H1 (cell line): Measurements from ENCODE around the gene PRICKLE2. TPM values are rescaled to one million over a fixed set of nuclear protein-coding genes. Genes with fewer than 3 reads are reported as not detected.

ENCODE experiments used
- CTCF ChIA-PET: fragments of 300-600 bp; sonication (Branson Sonifier 250); formaldehyde crosslinking; loops from one replicate; lab custom pipeline; 2021; ENCODE audit not compliant: partially characterized antibody; lab: Charles Lee
- POLR2A ChIA-PET: fragments of 300-600 bp; sonication (Branson Sonifier 250); formaldehyde crosslinking; loops from one replicate; lab custom pipeline; 2021; ENCODE audit warnings: inconsistent platforms; ENCODE audit not compliant: partially characterized antibody; lab: Charles Lee
- DNase-seq, 2 experiments: peaks; one replicate each; pipeline versions ENCODE4 v3.0.0 to v3.0.0-alpha.2; 2010 to 2022; ENCODE audit warnings: low spot score in 2 of 2, low read depth in 1 of 2, mixed read lengths in 1 of 2
- FAIRE-seq: peaks from 2 replicates; lab custom pipeline; 2011; peaks lifted over from hg19 to GRCh38; lab: Jason Lieb, UNC
- H2AFZ ChIP-seq: 2 replicates; pipeline ENCODE4 v1.8.1; 2012; ENCODE audit warnings: low read length, inconsistent platforms
- H2AK5ac ChIP-seq: 2 replicates; pipeline ENCODE4 v1.6.1; 2013; ENCODE audit warnings: low read depth, low read length
- H2BK120ac ChIP-seq: replicated peaks from 2 replicates; pipeline ENCODE3; 2013; ENCODE audit warnings: low read depth, low read length, inconsistent platforms
- H2BK12ac ChIP-seq: 2 replicates; pipeline ENCODE4 v1.6.1; 2013; ENCODE audit warnings: low read depth, low read length
- H2BK15ac ChIP-seq: 2 replicates; pipeline ENCODE4 v1.6.1; 2013; ENCODE audit warnings: low read length
- H2BK20ac ChIP-seq: 2 replicates; pipeline ENCODE4 v1.6.1; 2013; ENCODE audit warnings: low read length
- H2BK5ac ChIP-seq: 2 replicates; pipeline ENCODE4 v1.6.1; 2013; ENCODE audit warnings: low read depth, low read length
- H3K14ac ChIP-seq: 2 replicates; pipeline ENCODE4 v1.6.1; 2013; ENCODE audit warnings: inconsistent platforms; ENCODE audit not compliant: insufficient read length
- H3K18ac ChIP-seq: 2 replicates; pipeline ENCODE4 v1.6.1; 2013; ENCODE audit warnings: low read length; ENCODE audit errors: extremely low read depth
- H3K23ac ChIP-seq: 2 replicates; pipeline ENCODE4 v1.6.1; 2013; ENCODE audit warnings: inconsistent platforms; ENCODE audit not compliant: insufficient read length
- H3K23me2 ChIP-seq: 2 replicates; pipeline ENCODE4 v1.6.1; 2013; ENCODE audit warnings: low read depth, low read length
- H3K27ac ChIP-seq: 2 replicates; pipeline ENCODE4 v1.6.1; 2011; ENCODE audit warnings: low read depth, low read length, inconsistent platforms
- H3K27me3 ChIP-seq, 4 experiments: replicated peaks in 1 of 4; 1 replicate in 1 of 4; 2 replicates in 3 of 4; pipeline versions ENCODE4 v1.6.1 to v1.8.1; 2011 to 2013; ENCODE audit warnings: low read length in 3 of 4, mild to moderate bottlenecking in 3 of 4, inconsistent platforms in 2 of 4, mixed read lengths in 2 of 4, moderate library complexity in 1 of 4; ENCODE audit not compliant: control insufficient read depth in 3 of 4, insufficient read depth in 3 of 4; ENCODE audit errors: extremely low read depth in 1 of 4
- H3K36me3 ChIP-seq, 4 experiments: 2 replicates each; pipeline versions ENCODE4 v1.6.1 to v1.8.1; 2011 to 2013; ENCODE audit warnings: mild to moderate bottlenecking in 4 of 4, low read length in 3 of 4, moderate library complexity in 2 of 4, control low read depth in 1 of 4, inconsistent platforms in 1 of 4; ENCODE audit not compliant: insufficient read depth in 4 of 4, control insufficient read depth in 2 of 4
- H3K4ac ChIP-seq: replicated peaks from 2 replicates; pipeline ENCODE3; 2013; ENCODE audit warnings: low read length, low read depth, mixed read lengths, inconsistent platforms; ENCODE audit not compliant: insufficient read length
- H3K4me1 ChIP-seq, 4 experiments: replicated peaks in 1 of 4; 1 replicate in 1 of 4; 2 replicates in 3 of 4; pipeline versions ENCODE4 v1.6.1 to v1.8.1; 2011 to 2013; ENCODE audit warnings: low read length in 3 of 4, inconsistent platforms in 2 of 4, mixed read lengths in 1 of 4; ENCODE audit not compliant: insufficient read depth in 4 of 4, control insufficient read depth in 3 of 4
- H3K4me2 ChIP-seq, 2 experiments: 2 replicates each; pipeline versions ENCODE4 v1.6.1 to v1.8.1; 2011 to 2013; ENCODE audit warnings: low read depth in 2 of 2, low read length in 2 of 2, control low read depth in 1 of 2, inconsistent platforms in 1 of 2, mild to moderate bottlenecking in 1 of 2; ENCODE audit not compliant: insufficient read depth in 1 of 2
- H3K4me3 ChIP-seq, 4 experiments: fragments of 200-600, 300-600 bp in 1 of 4; sonication (generic), shearing (Covaris generic), sonication (Bioruptor Twin) in 1 of 4; 2 replicates each; pipeline versions ENCODE4 v1.5.1 to v1.8.1; 2011 to 2016; ENCODE audit warnings: low read length in 4 of 4, low read depth in 3 of 4, control low read depth in 2 of 4, inconsistent platforms in 2 of 4, mild to moderate bottlenecking in 2 of 4, mixed read lengths in 1 of 4, moderate library complexity in 1 of 4; ENCODE audit not compliant: insufficient read depth in 2 of 4; ENCODE audit errors: extremely low read depth in 1 of 4
- H3K56ac ChIP-seq: replicated peaks from 2 replicates; pipeline ENCODE3; 2013; ENCODE audit warnings: low read depth, mild to moderate bottlenecking, mixed read lengths, low read length, inconsistent platforms; ENCODE audit not compliant: insufficient read length
- H3K79me1 ChIP-seq: 2 replicates; pipeline ENCODE4 v1.6.1; 2013; ENCODE audit warnings: low read depth, low read length, control low read depth
- H3K79me2 ChIP-seq, 2 experiments: 2 replicates each; pipeline versions ENCODE4 v1.6.1 to v1.8.1; 2012 to 2013; ENCODE audit warnings: low read length in 2 of 2, mild to moderate bottlenecking in 2 of 2, inconsistent platforms in 1 of 2; ENCODE audit not compliant: insufficient read depth in 2 of 2, control insufficient read depth in 1 of 2
- H3K9ac ChIP-seq, 4 experiments: replicated peaks in 1 of 4; 1 replicate in 1 of 4; 2 replicates in 3 of 4; pipeline versions ENCODE4 v1.6.1 to v1.8.1; 2011 to 2013; ENCODE audit warnings: low read depth in 3 of 4, low read length in 3 of 4, control low read depth in 2 of 4, mild to moderate bottlenecking in 2 of 4, moderate library complexity in 2 of 4, inconsistent platforms in 1 of 4; ENCODE audit errors: extremely low read depth in 1 of 4
- H3K9me3 ChIP-seq, 2 experiments: 2 replicates each; pipeline versions ENCODE4 v1.6.1 to v1.8.1; 2012 to 2013; ENCODE audit warnings: mild to moderate bottlenecking in 2 of 2, moderate library complexity in 2 of 2, control low read depth in 1 of 2, inconsistent platforms in 1 of 2, low read depth in 1 of 2, low read length in 1 of 2, mixed read lengths in 1 of 2; ENCODE audit not compliant: insufficient read depth in 2 of 2
- H4K20me1 ChIP-seq, 2 experiments: replicated peaks in 1 of 2; 2 replicates each; pipeline versions ENCODE3 to v1.8.1; 2011 to 2013; ENCODE audit warnings: inconsistent platforms in 2 of 2, low read length in 2 of 2, mild to moderate bottlenecking in 1 of 2; ENCODE audit not compliant: insufficient read depth in 2 of 2, control insufficient read depth in 1 of 2
- H4K5ac ChIP-seq: 2 replicates; pipeline ENCODE4 v1.6.1; 2013; ENCODE audit warnings: low read length, low read depth, mixed read lengths, inconsistent platforms; ENCODE audit not compliant: insufficient read length
- H4K8ac ChIP-seq: 2 replicates; pipeline ENCODE4 v1.8.0; 2013; ENCODE audit warnings: mild to moderate bottlenecking, moderate library complexity, low read length, inconsistent platforms; ENCODE audit not compliant: insufficient read depth; ENCODE audit errors: extremely low read depth
- H4K91ac ChIP-seq: replicated peaks from 2 replicates; pipeline ENCODE3; 2013; ENCODE audit warnings: low read length, mixed read lengths, inconsistent platforms; ENCODE audit not compliant: insufficient read length
- RAD21 ChIP-seq, 2 experiments: IDR thresholded peaks in 1 of 2; conservative IDR thresholded peaks in 1 of 2; 2 replicates each; pipeline ENCODE4 v1.6.1; 2011; ENCODE audit warnings: low read depth in 2 of 2, low read length in 2 of 2, improper control_type of control experiment in 1 of 2, inconsistent platforms in 1 of 2, mild to moderate bottlenecking in 1 of 2, moderate library complexity in 1 of 2
- SUZ12 ChIP-seq: fragments of 200-600 bp; sonication (generic); IDR thresholded peaks from 2 replicates; pipeline ENCODE4 v1.6.1; 2012; ENCODE audit warnings: mild to moderate bottlenecking, inconsistent platforms, low read length, moderate library complexity, mixed read lengths
- WGBS, 2 experiments: shearing (Covaris generic) in 1 of 2; methylation state at CpG; one replicate each; pipeline versions ENCODE4 v1.1.6 to v1.1.7; 2013 to 2015; ENCODE audit warnings: low lambda C conversion rate in 2 of 2, mixed read lengths in 2 of 2, inconsistent platforms in 1 of 2, low coverage in 1 of 2, missing lambda C conversion rate in 1 of 2; ENCODE audit not compliant: insufficient replicate concordance in 2 of 2, insufficient coverage in 1 of 2, insufficient read length in 1 of 2; ENCODE audit errors: extremely low coverage in 1 of 2, missing lambda C conversion rate in 1 of 2; 5-methylcytosine and 5-hydroxymethylcytosine counted together
- polyA plus RNA-seq, 7 experiments: library from polyadenylated mRNA; depleted of rRNA in 3 of 7; stranded (reverse) in 5 of 7; unstranded in 2 of 7; fragments of >200 nt in 5 of 7; fragments of 200-250 nt in 2 of 7; gene quantifications; 1 replicate in 5 of 7; 2 replicates in 1 of 7; 4 replicates in 1 of 7; pipeline versions ENCODE4 v1.2.1 to v1.2.3, GENCODE V29; 2011 to 2013; ENCODE audit warnings: missing spikeins in 2 of 7, mixed read lengths in 2 of 7
- total RNA-seq: library from RNA; stranded (reverse); fragmentation: NEBNext Ultra II Directional; extraction: Animal tissue kit (Norgen Biotek cat#: 25700); gene quantifications from 2 replicates; pipeline ENCODE4 v1.2.1, GENCODE V29; 2021

The PRICKLE2 gene
- total and polyA plus RNA-seq, 2 of the 8 experiments (the other 6 are each of a cell fraction or from before 2014, with no cell fraction given) = 2.9 to 8.0 TPM

- CTCF ChIA-PET = interaction anchor here (0.7 to 3.5 kb wide), 7 partner anchors 9 to 305 kb away, joined by 3 to 8 read pairs (median 3); no protein-coding TSS in a partner anchor
- H3K18ac ChIP-seq = no peak overlapping the region
- POLR2A ChIA-PET = no interaction called here
Measured at GRCh38 chr3:64179249-64179648, 46.0 kb downstream of the PRICKLE2 start.

More at GRCh38 chr3:64179249-64179648, 46.0 kb downstream of the PRICKLE2 start:
- no peak overlapping the region for H2BK12ac ChIP-seq
- no peak overlapping the region for H4K91ac ChIP-seq
- no peak overlapping the region for H3K9ac ChIP-seq
- no peaks in the 10 kb centered on the region for H3K79me2 ChIP-seq
- H3K27me3 ChIP-seq = no peaks in the 10 kb centered on the region
- TF ChIP-seq SUZ12 (no peak), RAD21 (IDR thresholded peaks at IDR 0.05 in 1 of 2, conservative IDR thresholded peaks at IDR 0.05 in 1 of 2; ENCODE audit: low read depth in 2 of 2, low read length in 2 of 2) (peak; percentile 20 to 32; a peak in 3 of 4 replicates)
- TF ChIP-seq, all 59 proteins: peak for 1
- 85% methylated on average over 4 of the region's 4 CpGs; no CpG with 5 or more reads in 1 of the 2 experiments for WGBS, 2 experiments
- no peaks in the 10 kb centered on the region for H3K36me3 ChIP-seq
- no peak overlapping the region for H2BK20ac ChIP-seq
- H2BK5ac ChIP-seq = no peak overlapping the region
- H2AK5ac ChIP-seq = no peak overlapping the region
- no peak overlapping the region for H3K56ac ChIP-seq
- no peak overlapping the region for H3K23ac ChIP-seq
- DNase-seq (no peak), FAIRE-seq (no peak)
- H3K4me3 ChIP-seq = no peak overlapping the region
- H2BK15ac ChIP-seq = no peak overlapping the region
- H3K23me2 ChIP-seq = no peaks in the 10 kb centered on the region
- no peaks in the 10 kb centered on the region for H3K9me3 ChIP-seq
- H3K4ac ChIP-seq = no peak overlapping the region
- no peak overlapping the region for H3K27ac ChIP-seq
- no peak overlapping the region for H2AFZ ChIP-seq
- no peaks in the 10 kb centered on the region for H4K20me1 ChIP-seq
- H2BK120ac ChIP-seq = no peak overlapping the region
- no peaks in the 10 kb centered on the region for H3K79me1 ChIP-seq
- no peak overlapping the region for H3K14ac ChIP-seq
- H3K4me1 ChIP-seq = no peaks in the 10 kb centered on the region
- no peak overlapping the region for H4K8ac ChIP-seq
- H4K5ac ChIP-seq = no peak overlapping the region
- no peak overlapping the region for H3K4me2 ChIP-seq
